HEK293 (cell line): ENCODE measurements around the gene EDIL3.

ENCODE experiments used
- CTCF ChIA-PET: fragments of 350-600 bp; formaldehyde crosslinking; extraction: SDS; loops from one replicate; lab custom pipeline; 2021; ENCODE audit warnings: antibody characterized with exemption; lab: Yijun Ruan, JAX
- POLR2A ChIA-PET: fragments of 300-600 bp; formaldehyde crosslinking; extraction: SDS; loops from one replicate; lab custom pipeline; 2020; ENCODE audit warnings: antibody characterized with exemption, inconsistent platforms; lab: Yijun Ruan, JAX
- H3K27ac ChIP-seq: fragments of 200-500 bp; sonication (Bioruptor generic); 2 replicates; pipeline ENCODE4 v1.5.1; 2014; ENCODE audit warnings: low read depth, low read length, control low read depth, inconsistent platforms; ENCODE audit errors: extremely low read depth
- H3K36me3 ChIP-seq, 2 experiments: fragments of 200-500 bp in 1 of 2; sonication (Bioruptor generic) in 1 of 2; 1 replicate in 1 of 2; 2 replicates in 1 of 2; pipeline ENCODE4 v1.5.1; 2014 to 2017; ENCODE audit warnings: inconsistent platforms in 2 of 2, low read length in 2 of 2; ENCODE audit not compliant: control insufficient read depth in 2 of 2, insufficient read depth in 1 of 2
- H3K4me1 ChIP-seq: fragments of 200-500 bp; sonication (Bioruptor generic); 2 replicates; pipeline ENCODE4 v1.5.1; 2014; ENCODE audit warnings: mild to moderate bottlenecking, low read length, inconsistent platforms; ENCODE audit not compliant: control insufficient read depth, insufficient read depth
- H3K4me3 ChIP-seq: 2 replicates; pipeline ENCODE4 v1.5.1; 2011; ENCODE audit warnings: low read depth, mild to moderate bottlenecking, control low read depth, low read length, moderate library complexity
- H3K9me3 ChIP-seq: fragments of 200-500 bp; sonication (Bioruptor generic); 2 replicates; pipeline ENCODE4 v1.5.1; 2014; ENCODE audit warnings: low read depth, low read length, inconsistent platforms; ENCODE audit not compliant: control insufficient read depth, insufficient read depth
- BCL11B ChIP-seq: fragments of 450-650 bp; formaldehyde crosslinking; IDR thresholded peaks from 2 replicates; pipeline ENCODE4 v1.5.1; 2016; ENCODE audit warnings: low read depth, missing biosample characterization, missing genetic modification characterization
- GFI1B ChIP-seq: fragments of 450-650 bp; formaldehyde crosslinking; IDR thresholded peaks from 2 replicates; pipeline ENCODE4 v1.5.1; 2016; ENCODE audit warnings: missing biosample characterization, missing genetic modification characterization
- GLIS2 ChIP-seq: fragments of 450-650 bp; formaldehyde crosslinking; IDR thresholded peaks from 2 replicates; pipeline ENCODE4 v1.5.1; 2016; ENCODE audit warnings: missing biosample characterization, missing genetic modification characterization
- HOXA7 ChIP-seq: sonication (generic); formaldehyde crosslinking; IDR thresholded peaks from 2 replicates; pipeline ENCODE4 v1.8.1; 2022; ENCODE audit warnings: missing genetic modification reagents, borderline replicate concordance
- KLF7 ChIP-seq: fragments of 450-650 bp; formaldehyde crosslinking; IDR thresholded peaks from 2 replicates; pipeline ENCODE4 v1.5.1; 2016; ENCODE audit warnings: missing biosample characterization, missing genetic modification characterization, borderline replicate concordance
- PRDM1 ChIP-seq: fragments of 450-650 bp; formaldehyde crosslinking; IDR thresholded peaks from 2 replicates; pipeline ENCODE4; 2016; ENCODE audit warnings: missing biosample characterization, missing genetic modification characterization
- ZEB2 ChIP-seq: fragments of 450-650 bp; formaldehyde crosslinking; IDR thresholded peaks from 2 replicates; pipeline ENCODE4 v1.5.1; 2016; ENCODE audit warnings: missing biosample characterization, missing genetic modification characterization
- ZFHX2 ChIP-seq: fragments of 450-650 bp; formaldehyde crosslinking; conservative IDR thresholded peaks from 2 replicates; pipeline ENCODE4 v1.5.1; 2016; ENCODE audit warnings: missing biosample characterization, missing genetic modification characterization
- ZIC2 ChIP-seq: fragments of 450-650 bp; formaldehyde crosslinking; IDR thresholded peaks from 2 replicates; pipeline ENCODE4 v1.5.1; 2016; ENCODE audit warnings: missing biosample characterization, missing genetic modification characterization
- ZNF133 ChIP-seq: fragments of 450-650 bp; formaldehyde crosslinking; IDR thresholded peaks from 2 replicates; pipeline ENCODE4 v1.5.1; 2016; ENCODE audit warnings: missing biosample characterization, missing genetic modification characterization
- ZNF155 ChIP-seq: fragments of 450-650 bp; formaldehyde crosslinking; IDR thresholded peaks from 2 replicates; pipeline ENCODE4 v1.5.1; 2016; ENCODE audit warnings: missing biosample characterization, missing genetic modification characterization
- ZNF16 ChIP-seq: fragments of 450-650 bp; formaldehyde crosslinking; IDR thresholded peaks from 2 replicates; pipeline ENCODE4 v1.5.1; 2016; ENCODE audit warnings: low read depth, missing biosample characterization, missing genetic modification characterization
- ZNF24 ChIP-seq: fragments of 450-650 bp; formaldehyde crosslinking; IDR thresholded peaks from 2 replicates; pipeline ENCODE4 v1.5.1; 2016; ENCODE audit warnings: missing biosample characterization, missing genetic modification characterization
- ZNF335 ChIP-seq: fragments of 450-650 bp; formaldehyde crosslinking; conservative IDR thresholded peaks from 2 replicates; pipeline ENCODE4 v1.5.1; 2016; ENCODE audit warnings: missing biosample characterization, missing genetic modification characterization
- ZNF501 ChIP-seq: fragments of 450-650 bp; formaldehyde crosslinking; IDR thresholded peaks from 2 replicates; pipeline ENCODE4 v1.5.1; 2016; ENCODE audit warnings: missing biosample characterization, missing genetic modification characterization
- ZNF561 ChIP-seq: fragments of 450-650 bp; IDR thresholded peaks from 2 replicates; pipeline ENCODE4 v1.5.1; 2018; ENCODE audit warnings: missing biosample characterization, missing genetic modification characterization, borderline replicate concordance
- ZNF610 ChIP-seq: fragments of 450-650 bp; formaldehyde crosslinking; IDR thresholded peaks from 2 replicates; pipeline ENCODE4 v1.5.1; 2016; ENCODE audit warnings: missing biosample characterization, missing genetic modification characterization, borderline replicate concordance
- ZNF830 ChIP-seq: fragments of 450-650 bp; IDR thresholded peaks from 2 replicates; pipeline ENCODE4 v1.5.0; 2018; ENCODE audit warnings: missing biosample characterization, missing genetic modification characterization, low read depth, mild to moderate bottlenecking, moderate library complexity
- ZSCAN30 ChIP-seq: fragments of 450-650 bp; IDR thresholded peaks from 2 replicates; pipeline ENCODE4 v1.5.1; 2018; ENCODE audit warnings: missing biosample characterization, mild to moderate bottlenecking, missing genetic modification characterization, moderate library complexity
- TF ChIP-seq, protein P1 (sequence below): fragments of 450-650 bp; formaldehyde crosslinking; IDR thresholded peaks from 2 replicates; pipeline ENCODE4 v1.5.1; 2016; ENCODE audit warnings: missing biosample characterization, missing genetic modification characterization
- TF ChIP-seq, protein P2 (sequence below): fragments of 450-650 bp; formaldehyde crosslinking; IDR thresholded peaks from 2 replicates; pipeline ENCODE4 v1.5.1; 2016; ENCODE audit warnings: missing biosample characterization, missing genetic modification characterization
- TF ChIP-seq, protein P3 (sequence below): fragments of 450-650 bp; formaldehyde crosslinking; IDR thresholded peaks from 2 replicates; pipeline ENCODE4 v1.5.1; 2016; ENCODE audit warnings: missing biosample characterization, missing genetic modification characterization, low read depth

EDIL3 gene

DNA sequence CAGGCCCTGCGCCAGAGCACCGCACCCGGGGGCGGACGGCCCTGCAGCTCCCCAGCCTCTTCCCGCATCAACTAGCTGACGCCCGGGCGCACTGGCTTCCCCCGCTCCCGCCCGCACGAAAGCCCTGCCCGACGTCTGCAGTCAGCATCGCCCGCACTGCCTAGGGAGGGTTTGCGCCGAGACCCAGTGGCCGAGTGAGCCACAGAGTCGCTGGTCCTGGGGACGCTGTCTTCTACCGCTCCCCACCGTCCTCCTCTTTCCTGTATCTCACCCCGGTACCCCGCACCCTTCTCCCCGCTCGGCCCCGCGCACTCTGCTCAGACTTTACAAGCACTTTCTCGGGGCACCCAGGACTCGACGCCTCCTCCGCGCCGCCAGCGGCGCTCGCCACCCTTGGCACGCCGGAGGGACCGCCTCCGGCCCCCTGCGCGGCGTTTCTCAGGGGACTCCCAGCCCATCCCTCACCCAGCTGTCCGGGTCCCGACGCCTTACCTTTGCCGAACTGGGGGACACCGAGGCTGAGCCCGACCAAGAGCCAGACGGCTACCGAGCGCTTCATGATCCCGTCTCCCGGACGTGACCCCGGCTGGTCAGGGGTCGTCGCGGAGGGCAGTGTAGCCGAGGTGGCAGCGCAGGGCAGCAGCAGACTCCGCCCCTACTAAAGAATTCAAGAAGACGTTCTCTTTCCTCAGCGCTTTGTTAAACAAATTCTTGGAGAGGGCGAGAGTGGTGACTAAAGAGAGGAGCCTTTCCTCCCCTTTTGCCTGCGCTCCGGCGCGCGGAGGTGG is 670 bp downstream of the EDIL3 start (continued):
- TF ChIP-seq ZNF24 (tag by site-specific recombination) (0 out of 2 replicates have a peak, but pooled peaks have one; percentile 41), ZNF610 (tag by site-specific recombination) (peak; percentile 51; the same call in 1 of the 2 replicates), ZNF155 (tag by site-specific recombination) (no peak), ZNF501 (tag by site-specific recombination) (peak; percentile 70; the same call in 1 of the 2 replicates), ZFHX2 (tag by site-specific recombination) (peak; percentile 69), KLF7 (tag by site-specific recombination) (0 out of 2 replicates have a peak, but pooled peaks have one; percentile 42), ZEB2 (peak; percentile 88), BCL11B (tag by site-specific recombination) (peak; percentile 57; the same call in 1 of the 2 replicates)
- TF ChIP-seq, protein P1, sequence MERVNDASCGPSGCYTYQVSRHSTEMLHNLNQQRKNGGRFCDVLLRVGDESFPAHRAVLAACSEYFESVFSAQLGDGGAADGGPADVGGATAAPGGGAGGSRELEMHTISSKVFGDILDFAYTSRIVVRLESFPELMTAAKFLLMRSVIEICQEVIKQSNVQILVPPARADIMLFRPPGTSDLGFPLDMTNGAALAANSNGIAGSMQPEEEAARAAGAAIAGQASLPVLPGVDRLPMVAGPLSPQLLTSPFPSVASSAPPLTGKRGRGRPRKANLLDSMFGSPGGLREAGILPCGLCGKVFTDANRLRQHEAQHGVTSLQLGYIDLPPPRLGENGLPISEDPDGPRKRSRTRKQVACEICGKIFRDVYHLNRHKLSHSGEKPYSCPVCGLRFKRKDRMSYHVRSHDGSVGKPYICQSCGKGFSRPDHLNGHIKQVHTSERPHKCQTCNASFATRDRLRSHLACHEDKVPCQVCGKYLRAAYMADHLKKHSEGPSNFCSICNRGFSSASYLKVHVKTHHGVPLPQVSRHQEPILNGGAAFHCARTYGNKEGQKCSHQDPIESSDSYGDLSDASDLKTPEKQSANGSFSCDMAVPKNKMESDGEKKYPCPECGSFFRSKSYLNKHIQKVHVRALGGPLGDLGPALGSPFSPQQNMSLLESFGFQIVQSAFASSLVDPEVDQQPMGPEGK (tag by site-specific recombination): peak; percentile 68

DNA sequence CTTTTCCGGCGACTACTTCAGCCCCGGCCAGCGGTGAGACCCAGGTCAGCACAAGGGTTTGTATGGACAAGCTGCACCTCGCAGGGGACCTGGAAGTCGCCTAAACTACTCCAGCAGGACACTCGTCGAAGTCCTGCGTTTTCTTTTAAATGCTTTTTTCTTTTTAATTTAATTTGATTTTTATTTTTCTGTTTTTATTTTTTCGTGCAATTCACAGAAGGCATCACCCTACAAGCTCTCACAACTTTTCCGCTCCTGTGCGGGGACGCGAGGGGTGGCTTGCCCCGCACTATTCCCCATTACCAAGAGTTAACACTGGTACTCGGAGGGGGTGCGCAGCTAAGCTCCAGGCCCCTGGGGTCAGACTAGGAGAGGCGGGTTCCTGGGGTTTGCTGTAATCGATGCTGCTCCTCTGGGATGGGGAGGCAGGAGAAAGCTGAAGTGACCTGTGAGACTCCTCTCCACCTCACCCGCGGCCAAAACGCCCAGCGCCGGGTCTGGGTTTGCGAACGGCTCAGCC is 1.3 kb downstream of the EDIL3 start:
- peak overlapping the region; percentile 95 for H3K27ac ChIP-seq

More for the DNA sequence above, 1.3 kb downstream of the EDIL3 start:
- ChIA-PET POLR2A (interaction anchor here (0.5 to 1.0 kb wide), 2 partner anchors 93 to 285 kb away, joined by 3 to 4 read pairs; no protein-coding TSS in a partner anchor), CTCF (interaction anchor here (0.7 to 1.2 kb wide), 4 partner anchors 11 to 666 kb away, joined by 3 to 4 read pairs (median 4); no protein-coding TSS in a partner anchor)
- no peaks in the 10 kb centered on the region for H3K36me3 ChIP-seq
- no peak for TF ChIP-seq ZSCAN30 (tag by site-specific recombination)
- TF ChIP-seq PRDM1 (tag by site-specific recombination): no peak
- no peak for TF ChIP-seq ZNF133 (tag by site-specific recombination)
- peak; percentile 60; the same call in 1 of the 2 replicates for TF ChIP-seq GLIS2
- TF ChIP-seq ZNF830 (tag by site-specific recombination): no peak
- TF ChIP-seq ZNF16 (tag by site-specific recombination): no peak
- TF ChIP-seq HOXA7 (CRISPR knock-in tag): no peak
- TF ChIP-seq, protein P2, sequence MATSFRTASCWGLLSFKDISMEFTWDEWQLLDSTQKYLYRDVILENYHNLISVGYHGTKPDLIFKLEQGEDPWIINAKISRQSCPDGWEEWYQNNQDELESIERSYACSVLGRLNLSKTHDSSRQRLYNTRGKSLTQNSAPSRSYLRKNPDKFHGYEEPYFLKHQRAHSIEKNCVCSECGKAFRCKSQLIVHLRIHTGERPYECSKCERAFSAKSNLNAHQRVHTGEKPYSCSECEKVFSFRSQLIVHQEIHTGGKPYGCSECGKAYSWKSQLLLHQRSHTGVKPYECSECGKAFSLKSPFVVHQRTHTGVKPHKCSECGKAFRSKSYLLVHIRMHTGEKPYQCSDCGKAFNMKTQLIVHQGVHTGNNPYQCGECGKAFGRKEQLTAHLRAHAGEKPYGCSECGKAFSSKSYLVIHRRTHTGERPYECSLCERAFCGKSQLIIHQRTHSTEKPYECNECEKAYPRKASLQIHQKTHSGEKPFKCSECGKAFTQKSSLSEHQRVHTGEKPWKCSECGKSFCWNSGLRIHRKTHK: no peak
- no peak for TF ChIP-seq ZNF561
- TF ChIP-seq ZIC2 (tag by site-specific recombination): peak; percentile 54
- TF ChIP-seq, protein P3, sequence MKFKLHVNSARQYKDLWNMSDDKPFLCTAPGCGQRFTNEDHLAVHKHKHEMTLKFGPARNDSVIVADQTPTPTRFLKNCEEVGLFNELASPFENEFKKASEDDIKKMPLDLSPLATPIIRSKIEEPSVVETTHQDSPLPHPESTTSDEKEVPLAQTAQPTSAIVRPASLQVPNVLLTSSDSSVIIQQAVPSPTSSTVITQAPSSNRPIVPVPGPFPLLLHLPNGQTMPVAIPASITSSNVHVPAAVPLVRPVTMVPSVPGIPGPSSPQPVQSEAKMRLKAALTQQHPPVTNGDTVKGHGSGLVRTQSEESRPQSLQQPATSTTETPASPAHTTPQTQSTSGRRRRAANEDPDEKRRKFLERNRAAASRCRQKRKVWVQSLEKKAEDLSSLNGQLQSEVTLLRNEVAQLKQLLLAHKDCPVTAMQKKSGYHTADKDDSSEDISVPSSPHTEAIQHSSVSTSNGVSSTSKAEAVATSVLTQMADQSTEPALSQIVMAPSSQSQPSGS: no peak
- peak; percentile 70 for TF ChIP-seq ZNF335 (tag by site-specific recombination)
- TF ChIP-seq GFI1B: no peak
- H3K4me1 ChIP-seq: peaks cover 10% of the 10 kb centered on the region
- H3K9me3 ChIP-seq: no peaks in the 10 kb centered on the region
- H3K4me3 ChIP-seq: peak overlapping the region; percentile 87
